ENCODE results near the gene ZNF428. TPM values are rescaled to one million over a fixed set of nuclear protein-coding genes. Genes with fewer than 3 reads are reported as not detected.

ZNF428 gene
- total RNA-seq, 1 donor from 2014 or later = 37.3 TPM

DNA sequence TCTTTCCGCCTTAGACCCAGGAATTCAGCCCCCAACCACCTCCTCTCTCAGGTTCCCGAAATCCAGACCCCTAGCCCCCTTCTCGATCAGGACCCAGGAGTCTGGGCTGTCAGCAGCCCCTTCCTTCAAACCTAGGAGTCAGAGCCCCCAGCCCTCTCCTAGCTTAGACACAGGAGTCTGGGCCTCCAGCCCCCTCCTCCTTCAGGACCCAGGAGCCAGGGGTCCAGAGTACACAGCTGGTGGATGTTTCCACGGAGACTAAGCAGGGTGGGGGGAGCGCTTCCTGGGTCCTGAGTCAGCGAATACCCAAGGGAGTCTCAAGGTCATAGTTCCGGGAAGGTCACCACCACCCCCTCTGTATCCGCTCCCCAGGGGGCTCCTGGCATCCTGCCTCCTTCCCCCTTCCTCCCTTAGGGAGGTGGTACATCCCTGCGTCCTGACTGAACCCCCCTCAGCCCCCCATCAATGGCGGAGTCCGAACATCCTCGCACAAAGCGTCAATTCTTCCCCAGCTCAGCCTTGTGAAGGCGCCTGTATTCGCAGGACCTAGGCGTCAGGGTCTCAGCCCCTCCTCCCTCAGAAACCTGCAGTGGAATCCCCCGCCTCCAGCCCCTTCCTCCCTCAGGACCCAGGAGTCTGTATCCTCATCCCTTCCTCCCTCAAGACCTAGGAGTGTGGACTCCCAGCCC lies 15.6 kb upstream of the ZNF428 start:
- H3K4me1 ChIP-seq = peaks cover 0 to 2% of the 10 kb centered on the region in 2 donors
- H3K27me3 ChIP-seq = no peaks in the 10 kb centered on the region
- no peak overlapping the region for H3K4me3 ChIP-seq
- H3K36me3 ChIP-seq = no peaks in the 10 kb centered on the region
- H3K27ac ChIP-seq = no peak overlapping the region
- no peaks in the 10 kb centered on the region for H3K9me3 ChIP-seq
- no peak for DNase-seq (ENCODE audit: low spot score in 2 of 2)
- intact Hi-C loops (cut with DNase I) = no loop called here
- TF ChIP-seq, protein P1, sequence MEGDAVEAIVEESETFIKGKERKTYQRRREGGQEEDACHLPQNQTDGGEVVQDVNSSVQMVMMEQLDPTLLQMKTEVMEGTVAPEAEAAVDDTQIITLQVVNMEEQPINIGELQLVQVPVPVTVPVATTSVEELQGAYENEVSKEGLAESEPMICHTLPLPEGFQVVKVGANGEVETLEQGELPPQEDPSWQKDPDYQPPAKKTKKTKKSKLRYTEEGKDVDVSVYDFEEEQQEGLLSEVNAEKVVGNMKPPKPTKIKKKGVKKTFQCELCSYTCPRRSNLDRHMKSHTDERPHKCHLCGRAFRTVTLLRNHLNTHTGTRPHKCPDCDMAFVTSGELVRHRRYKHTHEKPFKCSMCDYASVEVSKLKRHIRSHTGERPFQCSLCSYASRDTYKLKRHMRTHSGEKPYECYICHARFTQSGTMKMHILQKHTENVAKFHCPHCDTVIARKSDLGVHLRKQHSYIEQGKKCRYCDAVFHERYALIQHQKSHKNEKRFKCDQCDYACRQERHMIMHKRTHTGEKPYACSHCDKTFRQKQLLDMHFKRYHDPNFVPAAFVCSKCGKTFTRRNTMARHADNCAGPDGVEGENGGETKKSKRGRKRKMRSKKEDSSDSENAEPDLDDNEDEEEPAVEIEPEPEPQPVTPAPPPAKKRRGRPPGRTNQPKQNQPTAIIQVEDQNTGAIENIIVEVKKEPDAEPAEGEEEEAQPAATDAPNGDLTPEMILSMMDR (IDR thresholded peaks at IDR 0.05) = no peak

GRCh38 chr19:43634506-43634871 lies 15.1 kb upstream of the ZNF428 start:
- Histone ChIP-seq H3K27me3 (no peaks in the 10 kb centered on the region), H3K9me3 (no peaks in the 10 kb centered on the region), H3K36me3 (no peaks in the 10 kb centered on the region), H3K4me3 (no peak overlapping the region), H3K4me1 (no peaks in the 10 kb centered on the region), H3K27ac (no peak overlapping the region)
- no peak for DNase-seq (ENCODE audit: low spot score in 2 of 2)
- intact Hi-C loops (cut with DNase I) = no loop called here
- TF ChIP-seq, protein P1 (IDR thresholded peaks at IDR 0.05) = no peak

- no peaks in the 10 kb centered on the region for H3K4me1 ChIP-seq
- no peak for DNase-seq (ENCODE audit: low spot score in 2 of 2)
- TF ChIP-seq, protein P1 (IDR thresholded peaks at IDR 0.05) = no peak
- H3K9me3 ChIP-seq = no peaks in the 10 kb centered on the region
- H3K27ac ChIP-seq = no peak overlapping the region
- no peaks in the 10 kb centered on the region for H3K36me3 ChIP-seq
- no peaks in the 10 kb centered on the region for H3K27me3 ChIP-seq
- no peak overlapping the region for H3K4me3 ChIP-seq
- intact Hi-C loops (cut with DNase I) = no loop called here
These were observed 14.6 kb upstream of the ZNF428 start for GRCh38 chr19:43634068-43634467.

DNA sequence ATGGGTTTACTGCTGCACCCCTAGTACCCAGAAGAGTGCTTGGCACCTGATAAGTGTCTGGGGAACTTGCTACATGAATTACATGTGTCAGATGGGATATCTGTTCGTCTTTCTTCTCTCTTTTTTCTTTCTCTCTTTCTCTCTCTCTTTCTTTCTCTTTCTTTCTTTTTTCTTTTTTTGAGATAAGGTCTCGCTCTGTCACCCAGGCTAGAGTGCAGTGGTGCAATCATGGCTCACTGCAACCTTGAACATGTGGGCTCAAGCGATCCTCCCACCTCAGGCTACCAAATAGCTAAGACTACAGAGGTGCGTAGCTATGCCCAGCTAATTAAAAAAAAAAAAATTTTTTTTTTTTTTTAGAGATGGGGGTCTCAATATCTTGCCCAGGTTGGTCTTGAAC lies 14.1 kb upstream of the ZNF428 start:
- Histone ChIP-seq H3K27me3 (no peaks in the 10 kb centered on the region), H3K4me3 (no peak overlapping the region), H3K36me3 (no peaks in the 10 kb centered on the region), H3K9me3 (no peaks in the 10 kb centered on the region), H3K27ac (no peak overlapping the region), H3K4me1 (no peaks in the 10 kb centered on the region)
- DNase-seq (ENCODE audit: low spot score in 2 of 2) = no peak
- TF ChIP-seq, protein P1 (IDR thresholded peaks at IDR 0.05) = no peak
- intact Hi-C loops (cut with DNase I) = no loop called here

- no peak overlapping the region for H3K4me3 ChIP-seq
- intact Hi-C loops (cut with DNase I) = no loop called here
- DNase-seq (ENCODE audit: low spot score in 2 of 2) = no peak
- no peaks in the 10 kb centered on the region for H3K9me3 ChIP-seq
- H3K27me3 ChIP-seq = no peaks in the 10 kb centered on the region
- no peaks in the 10 kb centered on the region for H3K4me1 ChIP-seq
- no peaks in the 10 kb centered on the region for H3K36me3 ChIP-seq
- no peak overlapping the region for H3K27ac ChIP-seq
- TF ChIP-seq, protein P1 (IDR thresholded peaks at IDR 0.05) = no peak
These were observed 12.1 kb upstream of the ZNF428 start for GRCh38 chr19:43631491-43631890.
